ENCODE data around the gene TP53INP2. TPM values are rescaled to one million over a fixed set of nuclear protein-coding genes. Genes with fewer than 3 reads are reported as not detected.
"Not testable (repeated sequence)": the region's sequence is repeated elsewhere in the genome, so short reads cannot be mapped to it uniquely, and the experiment has no call there.

TP53INP2 gene
- total and polyA plus RNA-seq, 2 donors (not counting 3 experiments of a cell fraction or from before 2014, with no cell fraction given) = 18.3 to 30.5 TPM

DNA sequence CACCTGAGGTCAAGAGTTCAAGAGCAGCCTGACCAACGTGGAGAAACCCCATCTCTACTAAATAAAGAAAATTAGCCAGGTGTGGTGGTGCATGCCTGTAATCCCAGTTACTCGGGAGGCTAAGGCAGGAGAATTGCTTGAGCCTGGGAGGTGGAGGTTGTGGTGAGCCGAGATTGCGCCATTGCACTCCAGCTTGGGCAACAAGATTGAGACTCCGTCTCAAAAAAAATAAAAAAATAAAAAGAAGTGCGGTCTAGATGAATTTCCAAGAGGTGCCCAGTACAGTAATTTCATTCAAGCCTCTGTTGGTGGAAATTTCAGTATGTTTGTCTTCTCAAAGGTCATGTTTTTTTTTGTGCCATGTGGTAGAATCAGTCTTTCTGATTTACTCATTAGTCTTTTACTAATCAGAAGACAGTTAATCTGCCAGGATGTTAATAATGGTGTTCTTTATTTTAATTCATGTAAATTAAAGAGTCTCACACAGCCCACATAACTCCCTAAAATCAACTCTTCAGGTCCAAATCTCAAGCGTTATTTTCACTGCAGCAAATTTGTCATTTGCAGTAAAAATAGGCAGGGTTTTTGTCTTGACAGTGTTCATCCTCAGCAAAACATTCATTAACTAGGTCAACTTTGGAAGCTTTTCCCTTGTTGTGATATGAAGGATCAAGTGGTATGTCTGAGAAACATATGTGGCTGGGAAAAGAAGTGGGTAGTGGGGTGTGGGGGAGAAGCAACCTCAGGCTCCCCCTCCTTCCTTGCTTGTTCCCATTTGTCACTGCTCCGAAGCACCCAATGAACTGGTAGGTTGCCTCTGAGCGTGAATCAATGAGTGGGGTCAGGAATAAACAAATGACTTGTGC, 13.3 kb downstream of the TP53INP2 start:
- dilution Hi-C loops (cut with MboI; ENCODE audit: extremely low pct_ligation_motif_present, low sequenced_read_pairs) (no loop called here), intact Hi-C loops (cut with micrococcal nuclease) (no loop called here)
- H3K27me3 ChIP-seq (ENCODE audit: control insufficient read depth in 2 of 2, insufficient read depth in 2 of 2, low read length in 2 of 2) = no peaks in the 10 kb centered on the region
- no peak overlapping the region for H3K27ac ChIP-seq (ENCODE audit: insufficient read depth, low read depth, low read length)
- no peaks in the 10 kb centered on the region for H3K9me3 ChIP-seq (replicated peaks; ENCODE audit: control insufficient read depth, insufficient read depth, low read length)
- peaks cover 14% of the 10 kb centered on the region for H3K4me1 ChIP-seq (ENCODE audit: control insufficient read depth, extremely low read depth, insufficient read depth, low read length)
- BruUV-seq (replicated peaks) = no TSS peak
- POLR2A ChIA-PET = interaction anchor here (0.7 kb wide), 1 partner anchor 435 kb away, joined by 4 read pairs; no protein-coding TSS in a partner anchor
- FAIRE-seq = no peak
- H3K79me2 ChIP-seq (ENCODE audit: control insufficient read depth, insufficient read depth, low read length) = no peaks in the 10 kb centered on the region
- no peak overlapping the region for H3K4me2 ChIP-seq (ENCODE audit: insufficient read depth, low read length)
- TF ChIP-seq POLR2AphosphoS5 (IDR thresholded peaks at IDR 0.05; ENCODE audit: insufficient read depth, low read depth, low read length) (no peak), JUN (IDR thresholded peaks at IDR 0.05; ENCODE audit: borderline replicate concordance, insufficient read depth, insufficient read length, low read depth) (no peak), POLR2A (IDR thresholded peaks at IDR 0.05; ENCODE audit: low read depth, low read length) (no peak), MYC (IDR thresholded peaks at IDR 0.05; ENCODE audit: low read depth, low read length) (no peak), GATA2 (IDR thresholded peaks at IDR 0.05; ENCODE audit: insufficient read depth, insufficient read length, low read depth, low read length) (no peak), FOS (IDR thresholded peaks at IDR 0.05; ENCODE audit: borderline replicate concordance, insufficient read depth, low read length) (no peak), CTCF (IDR thresholded peaks at IDR 0.05; ENCODE audit: extremely low read depth in 1 of 2, insufficient read depth in 1 of 2, low read depth in 1 of 2, low read length in 2 of 2) (no peak), EZH2 (IDR thresholded peaks at IDR 0.05; ENCODE audit: borderline replicate concordance, low read depth, low read length, severe bottlenecking) (no peak)
- TF ChIP-seq, protein P1, sequence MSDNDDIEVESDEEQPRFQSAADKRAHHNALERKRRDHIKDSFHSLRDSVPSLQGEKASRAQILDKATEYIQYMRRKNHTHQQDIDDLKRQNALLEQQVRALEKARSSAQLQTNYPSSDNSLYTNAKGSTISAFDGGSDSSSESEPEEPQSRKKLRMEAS (IDR thresholded peaks at IDR 0.05; ENCODE audit: insufficient read depth, insufficient read length) = no peak
- no peak overlapping the region for H3K9ac ChIP-seq (replicated peaks; ENCODE audit: extremely low read depth, insufficient read depth, low read length)
- peaks cover 0 to 8% of the 10 kb centered on the region in 2 experiments for H3K36me3 ChIP-seq (ENCODE audit: control insufficient read depth in 2 of 2, extremely low read depth in 1 of 2, insufficient read depth in 2 of 2, low read length in 2 of 2)
- no peak overlapping the region for H3K4me3 ChIP-seq (replicated peaks in 1 of 3; ENCODE audit: insufficient read depth in 1 of 3, low read depth in 1 of 3, low read length in 3 of 3)
- no peak overlapping the region for H2AFZ ChIP-seq (ENCODE audit: low read depth, low read length)
- no peaks in the 10 kb centered on the region for H4K20me1 ChIP-seq (replicated peaks; ENCODE audit: control insufficient read depth, extremely low read depth, insufficient read depth, low read length)
- CTCF ChIA-PET = no interaction called here
- no peak for DNase-seq (ENCODE audit: low read depth, low spot score)
- no peaks in the 10 kb centered on the region for H3K9me1 ChIP-seq (replicated peaks; ENCODE audit: control insufficient read depth, extremely low read depth, insufficient read depth, low read length)

GRCh38 chr20:34719242-34720017, 15.3 kb downstream of the TP53INP2 start:
- intact Hi-C loops (cut with micrococcal nuclease); H3K4me3 ChIP-seq (replicated peaks in 1 of 3; ENCODE audit: insufficient read depth in 1 of 3, low read depth in 1 of 3, low read length in 3 of 3); dilution Hi-C loops (cut with MboI; ENCODE audit: extremely low pct_ligation_motif_present, low sequenced_read_pairs); H3K9ac ChIP-seq (replicated peaks; ENCODE audit: extremely low read depth, insufficient read depth, low read length); H3K4me1 ChIP-seq (ENCODE audit: control insufficient read depth, extremely low read depth, insufficient read depth, low read length); H3K36me3 ChIP-seq (ENCODE audit: control insufficient read depth in 2 of 2, extremely low read depth in 1 of 2, insufficient read depth in 2 of 2, low read length in 2 of 2); H3K79me2 ChIP-seq (ENCODE audit: control insufficient read depth, insufficient read depth, low read length); H3K9me1 ChIP-seq (replicated peaks; ENCODE audit: control insufficient read depth, extremely low read depth, insufficient read depth, low read length); DNase-seq (ENCODE audit: low read depth, low spot score); H3K27ac ChIP-seq (ENCODE audit: insufficient read depth, low read depth, low read length); FAIRE-seq; H3K27me3 ChIP-seq (ENCODE audit: control insufficient read depth in 2 of 2, insufficient read depth in 2 of 2, low read length in 2 of 2); H3K9me3 ChIP-seq (replicated peaks; ENCODE audit: control insufficient read depth, insufficient read depth, low read length); H2AFZ ChIP-seq (ENCODE audit: low read depth, low read length); H4K20me1 ChIP-seq (replicated peaks; ENCODE audit: control insufficient read depth, extremely low read depth, insufficient read depth, low read length); H3K4me2 ChIP-seq (ENCODE audit: insufficient read depth, low read length); BruUV-seq (replicated peaks); POLR2A ChIA-PET: not testable (repeated sequence)
- CTCF ChIA-PET = interaction anchor here (2.0 to 2.2 kb wide), 2 partner anchors 9 to 140 kb away, joined by 6 to 10 read pairs; no protein-coding TSS in a partner anchor
